ENCODE measurements around the gene PRADC1. TPM values are rescaled to one million over a fixed set of nuclear protein-coding genes. Genes with fewer than 3 reads are reported as not detected.

Gene PRADC1
- total and polyA plus RNA-seq, 5 experiments from 2014 or later: 7.8 to 38.8 (median 26.1) TPM

GRCh38 chr2:73244580-73244979 lies 11.5 kb upstream of the PRADC1 start:
- H3K4me1 Mint-ChIP-seq: peaks cover 4 to 28% (median 8%) of the 10 kb centered on the region in 4 donors
- no peaks in the 10 kb centered on the region for H3K27me3 Mint-ChIP-seq
- no peak overlapping the region for H3K4me3 Mint-ChIP-seq
- ATAC-seq (no peak), DNase-seq (no peak)
- no peaks in the 10 kb centered on the region for H3K9me3 Mint-ChIP-seq
- H3K27ac Mint-ChIP-seq: peak overlapping the region in 2 of 10 donors; percentile 3 to 49
- peaks cover 0 to 97% (median 28%) of the 10 kb centered on the region in 3 donors for H3K36me3 Mint-ChIP-seq
- POLR2A ChIA-PET: interaction anchor here (0.7 kb wide), 1 partner anchor 152 kb away, joined by 3 read pairs; no protein-coding TSS in a partner anchor

DNA sequence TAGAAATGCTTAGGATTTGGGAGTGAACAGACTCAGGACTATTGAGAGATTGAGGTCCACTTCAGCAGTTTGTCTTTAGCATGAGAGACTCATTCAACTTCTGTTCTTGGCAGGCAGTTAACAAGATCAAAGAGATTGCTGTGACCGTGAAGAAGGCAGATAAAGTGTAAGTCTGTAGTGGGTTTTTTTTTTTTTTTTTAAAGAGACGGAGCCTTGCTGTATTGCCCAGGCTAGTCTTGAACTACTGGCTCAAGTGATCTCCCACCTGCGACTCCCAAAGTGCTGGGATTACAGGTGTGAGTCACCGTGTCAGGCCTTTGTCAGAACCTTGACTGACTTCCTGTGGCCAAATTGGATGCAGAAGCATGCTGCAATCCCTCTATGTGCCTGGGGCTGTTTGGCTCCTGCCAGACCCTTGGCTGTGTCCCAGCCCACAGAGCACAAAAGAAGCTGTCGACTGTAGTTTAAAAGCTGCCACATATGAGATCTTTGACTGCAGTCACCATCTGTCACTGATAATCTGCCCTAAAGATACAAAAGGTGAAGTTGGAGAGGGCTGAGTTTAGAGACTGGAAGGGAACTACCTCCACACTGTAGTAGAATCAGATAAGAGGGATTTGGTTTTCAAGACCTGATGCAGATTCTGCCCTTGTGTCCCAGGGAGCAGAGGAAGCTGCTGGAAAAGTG lies 11.0 kb upstream of the PRADC1 start:
- no peak for ATAC-seq
- Mint-ChIP-seq H3K27ac (peak overlapping the region in 3 of 10 donors; percentile 34 to 49 (median 49)), H3K9me3 (no peaks in the 10 kb centered on the region), H3K36me3 (peaks cover 0 to 96% (median 26%) of the 10 kb centered on the region in 3 donors), H3K4me1 (peaks cover 7 to 34% (median 11%) of the 10 kb centered on the region in 4 donors), H3K27me3 (no peaks in the 10 kb centered on the region), H3K4me3 (no peak overlapping the region)
- POLR2A ChIA-PET: interaction anchor here (0.7 kb wide), 1 partner anchor 152 kb away, joined by 3 read pairs; no protein-coding TSS in a partner anchor
- DNase-seq: no peak

- POLR2A ChIA-PET: interaction anchor here (0.6 kb wide), 1 partner anchor 163 kb away, joined by 5 read pairs; no protein-coding TSS in a partner anchor
- Mint-ChIP-seq H3K27ac (peak overlapping the region in 3 of 10 donors; percentile 6 to 76 (median 22)), H3K9me3 (no peaks in the 10 kb centered on the region), H3K36me3 (peaks cover 0 to 73% (median 7%) of the 10 kb centered on the region in 3 donors), H3K27me3 (no peaks in the 10 kb centered on the region), H3K4me1 (peaks cover 21 to 56% (median 45%) of the 10 kb centered on the region in 4 donors), H3K4me3 (no peak overlapping the region)
- ATAC-seq (no peak), DNase-seq (no peak)
Observed at GRCh38 chr2:73239776-73240175, 6.7 kb upstream of the PRADC1 start.

DNA sequence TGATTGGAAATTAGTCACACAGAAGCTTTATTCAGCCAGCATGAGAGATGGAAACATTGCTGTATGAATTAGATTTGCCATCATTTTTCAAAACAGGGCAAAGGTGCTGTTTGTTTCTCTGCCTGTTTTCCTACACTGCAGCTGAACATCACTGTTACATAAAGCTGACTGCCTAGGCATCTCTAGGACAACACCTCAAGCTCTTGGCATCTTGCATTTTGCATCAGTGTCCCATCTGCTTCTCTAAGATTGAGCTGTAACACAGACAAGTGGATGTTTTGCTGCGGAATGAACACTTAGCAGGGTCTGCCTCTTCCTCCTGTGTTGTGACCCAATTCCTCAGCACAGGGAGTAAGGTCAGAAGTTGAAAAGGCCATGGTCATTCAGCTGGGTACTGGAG lies 5.9 kb upstream of the PRADC1 start:
- H3K4me1 Mint-ChIP-seq: peaks cover 23 to 60% (median 48%) of the 10 kb centered on the region in 4 donors
- DNase-seq (no peak), ATAC-seq (no peak)
- POLR2A ChIA-PET: no interaction called here
- peak overlapping the region in 6 of 10 donors; percentile 15 to 76 (median 52) for H3K27ac Mint-ChIP-seq
- H3K36me3 Mint-ChIP-seq: peaks cover 0 to 65% (median 6%) of the 10 kb centered on the region in 3 donors
- H3K4me3 Mint-ChIP-seq: no peak overlapping the region
- no peaks in the 10 kb centered on the region for H3K27me3 Mint-ChIP-seq
- H3K9me3 Mint-ChIP-seq: no peaks in the 10 kb centered on the region

GRCh38 chr2:73238149-73238548 lies 5.1 kb upstream of the PRADC1 start:
- POLR2A ChIA-PET: no interaction called here
- Mint-ChIP-seq H3K27me3 (no peaks in the 10 kb centered on the region), H3K36me3 (peaks cover 0 to 59% (median 3%) of the 10 kb centered on the region in 3 donors), H3K9me3 (no peaks in the 10 kb centered on the region), H3K4me3 (peak overlapping the region in 1 of 10 donors; percentile 22), H3K4me1 (peaks cover 23 to 62% (median 48%) of the 10 kb centered on the region in 4 donors), H3K27ac (peak overlapping the region in 7 of 10 donors; percentile 15 to 78 (median 44))
- ATAC-seq: no peak
- DNase-seq: no peak

GRCh38 chr2:73237168-73237567 lies 4.1 kb upstream of the PRADC1 start:
- Mint-ChIP-seq H3K27me3 (no peaks in the 10 kb centered on the region), H3K9me3 (no peaks in the 10 kb centered on the region), H3K4me3 (peak overlapping the region in 3 of 10 donors; percentile 2 to 19 (median 5)), H3K4me1 (peaks cover 24 to 71% (median 52%) of the 10 kb centered on the region in 4 donors), H3K27ac (peak overlapping the region in 8 of 10 donors; percentile 0 to 73 (median 24)), H3K36me3 (peaks cover 0 to 49% (median 0%) of the 10 kb centered on the region in 3 donors)
- ATAC-seq (no peak), DNase-seq (no peak)
- POLR2A ChIA-PET: no interaction called here

DNA sequence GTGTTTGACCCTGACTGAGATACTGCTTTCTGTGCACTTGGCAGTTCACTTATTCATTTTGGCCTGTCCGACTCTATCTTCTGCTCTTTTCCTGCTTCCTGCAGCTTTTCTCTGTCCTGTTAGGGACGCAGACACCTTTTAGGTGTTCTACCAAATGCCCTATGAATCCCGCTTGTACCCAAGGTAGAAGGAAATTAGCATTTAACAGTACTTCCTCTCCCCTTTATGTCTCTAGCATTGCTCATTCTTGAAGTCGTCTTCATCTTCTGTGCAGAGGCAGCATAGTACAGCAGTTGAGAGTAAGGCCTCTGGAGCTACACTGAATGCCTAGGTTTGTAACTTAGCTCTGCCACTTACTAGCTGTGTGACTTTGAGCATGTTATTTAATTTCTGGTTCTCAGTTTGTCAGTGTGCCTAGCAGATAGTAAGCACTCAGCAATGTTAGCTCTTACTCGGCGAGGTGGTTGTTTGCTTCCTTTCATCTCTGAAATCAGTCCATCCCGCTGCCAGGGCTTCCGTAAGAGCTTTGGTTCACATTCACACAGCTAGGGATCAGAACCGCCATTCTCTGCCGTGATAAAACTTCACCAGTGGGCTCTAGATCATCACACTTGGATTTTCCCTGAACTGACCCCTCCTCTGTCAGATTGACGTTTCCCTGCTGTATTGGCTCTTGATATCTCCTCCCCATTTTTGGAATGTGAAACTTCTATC lies 2.4 kb upstream of the PRADC1 start:
- no peaks in the 10 kb centered on the region for H3K9me3 Mint-ChIP-seq
- H3K36me3 Mint-ChIP-seq: peaks cover 0 to 34% (median 0%) of the 10 kb centered on the region in 3 donors
- no peaks in the 10 kb centered on the region for H3K27me3 Mint-ChIP-seq
- ATAC-seq: no peak
- peak overlapping the region; percentile 90 to 99 (median 97) for H3K4me3 Mint-ChIP-seq
- peaks cover 27 to 71% (median 51%) of the 10 kb centered on the region in 4 donors for H3K4me1 Mint-ChIP-seq
- peak overlapping the region; percentile 91 to 98 (median 97) for H3K27ac Mint-ChIP-seq
- no peak for DNase-seq
- POLR2A ChIA-PET: interaction anchor here (0.7 to 4.9 kb wide), 7 partner anchors 17 to 1344 kb away, joined by 4 to 37 read pairs (median 11); partner anchors contain the start of genes ALMS1 and FBXO41

DNA sequence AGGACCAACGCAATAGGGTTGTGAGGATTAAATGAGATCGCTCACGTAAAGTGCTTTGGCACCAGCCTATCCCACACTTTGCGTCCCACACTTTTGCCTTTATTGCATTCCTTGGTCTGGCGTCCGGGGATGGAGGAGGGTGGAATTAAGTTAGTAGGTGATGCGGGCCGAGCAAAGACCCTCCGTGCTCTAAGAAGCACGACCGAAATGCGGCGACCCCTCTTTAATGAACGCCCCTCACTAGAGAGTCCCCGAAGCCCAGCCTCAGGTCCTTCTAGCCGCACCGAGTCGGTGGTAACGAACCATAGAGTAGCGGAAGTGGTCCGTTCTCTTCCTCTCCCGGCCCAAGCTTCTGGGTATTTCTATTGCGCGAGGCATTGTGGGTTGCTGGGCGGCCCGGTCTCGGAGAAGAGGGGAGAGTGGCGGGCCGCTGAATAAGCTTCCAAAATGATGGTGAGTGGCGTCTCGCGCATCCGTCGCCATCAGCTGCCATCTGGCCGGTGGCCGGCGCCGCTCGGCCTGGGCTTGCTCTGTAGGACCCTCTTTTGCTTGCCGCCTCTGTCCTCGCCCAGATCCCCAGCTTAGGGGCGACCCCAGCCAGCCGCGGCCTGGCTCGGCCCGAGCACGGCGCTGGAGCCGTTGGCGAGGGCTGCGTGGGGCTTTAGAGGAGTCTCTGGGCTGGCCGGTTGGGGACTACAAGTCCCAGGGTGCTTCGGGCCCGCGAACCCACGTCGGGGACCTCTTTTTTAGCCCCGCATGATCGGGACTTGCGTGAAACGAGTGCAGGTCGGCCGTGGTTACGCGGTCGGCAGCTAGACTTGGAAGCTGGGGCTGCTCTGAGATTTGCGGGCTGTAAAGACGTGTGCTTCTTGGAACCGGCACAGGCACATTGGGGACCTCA lies 1.1 kb upstream of the PRADC1 start, which contains the start of gene CCT7:
TSS of gene CCT7 (plus strand) at position 377 of the 901 bp plus-strand sequence. CDS start at position 448, 71 bp downstream.
- Mint-ChIP-seq H3K36me3 (peaks cover 0 to 27% (median 0%) of the 10 kb centered on the region in 3 donors), H3K4me1 (peaks cover 27 to 59% (median 46%) of the 10 kb centered on the region in 4 donors), H3K4me3 (peak within 1 kb of the TSS; percentile 90 to 99 (median 97)), H3K27ac (peak within 1 kb of the TSS; percentile 91 to 98 (median 97)), H3K27me3 (no peaks in the 10 kb centered on the region), H3K9me3 (no peaks in the 10 kb centered on the region)
- DNase-seq (peak; percentile 63 to 94 (median 88)), ATAC-seq (peak; percentile 71 to 76)
- POLR2A ChIA-PET: interaction anchor here (0.8 to 4.9 kb wide), 20 partner anchors 9 to 1224 kb away, joined by 3 to 37 read pairs (median 6); partner anchors contain the start of genes ALMS1, EGR4, FBXO41 and INO80B

DNA sequence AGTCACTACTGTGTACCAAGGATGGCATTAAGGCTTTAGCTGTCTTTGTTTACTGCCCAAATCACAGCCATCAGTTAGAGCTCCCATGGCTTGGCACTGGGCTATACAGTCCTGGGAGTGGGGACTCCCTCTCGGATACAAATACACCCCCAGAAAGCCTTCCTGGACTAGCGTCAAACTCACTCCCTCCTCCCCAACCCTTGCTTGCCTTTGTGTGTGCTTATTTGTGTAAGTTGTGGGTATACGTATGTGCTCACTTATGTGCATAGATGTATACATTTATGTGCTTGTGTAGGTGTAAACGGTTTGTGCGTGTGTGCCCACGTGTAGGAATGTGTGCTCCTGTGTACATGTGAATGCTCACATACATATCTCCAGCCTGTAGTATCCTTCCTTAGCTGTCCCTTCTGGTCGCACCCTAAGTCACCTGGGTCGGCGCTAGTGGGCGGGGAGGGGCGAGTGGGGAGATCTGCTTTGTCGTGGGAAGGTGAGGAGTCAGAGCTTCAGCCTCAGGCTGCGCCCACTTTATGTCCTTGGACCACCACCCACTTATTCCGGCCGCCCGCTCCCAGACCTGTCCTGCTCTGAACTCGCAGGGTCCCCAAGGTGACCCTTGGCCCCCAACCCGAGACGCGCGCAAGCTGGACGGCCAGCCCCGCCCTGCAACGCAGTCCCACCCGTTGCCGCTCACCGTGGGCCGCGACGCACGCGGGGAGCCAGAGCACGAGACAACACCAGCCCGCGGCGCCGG lies 461 bp downstream of the PRADC1 start:
- Mint-ChIP-seq H3K4me3 (peak overlapping the region; percentile 90 to 99 (median 97)), H3K27me3 (no peaks in the 10 kb centered on the region), H3K4me1 (peaks cover 25 to 47% (median 35%) of the 10 kb centered on the region in 4 donors), H3K9me3 (no peaks in the 10 kb centered on the region), H3K36me3 (peaks cover 0 to 16% (median 0%) of the 10 kb centered on the region in 3 donors), H3K27ac (peak overlapping the region; percentile 58 to 98 (median 92))
- ATAC-seq: no peak
- POLR2A ChIA-PET: interaction anchor here (0.8 to 4.9 kb wide), 11 partner anchors 12 to 1226 kb away, joined by 3 to 37 read pairs (median 16); partner anchors contain the start of genes ALMS1, EGR4, FBXO41 and SFXN5
- peak in 2 of 10 donors; percentile 21 to 67 for DNase-seq

- Mint-ChIP-seq H3K4me1 (peaks cover 5 to 9% (median 7%) of the 10 kb centered on the region in 4 donors), H3K36me3 (peaks cover 0 to 18% (median 0%) of the 10 kb centered on the region in 3 donors), H3K9me3 (no peaks in the 10 kb centered on the region), H3K4me3 (no peak overlapping the region), H3K27me3 (no peaks in the 10 kb centered on the region), H3K27ac (peak overlapping the region in 2 of 10 donors; percentile 7 to 29)
- DNase-seq (no peak), ATAC-seq (no peak)
- POLR2A ChIA-PET: interaction anchor here (0.9 kb wide), 1 partner anchor 25 kb away, joined by 3 read pairs; no protein-coding TSS in a partner anchor
Observed at GRCh38 chr2:73228631-73229030, 4.4 kb downstream of the PRADC1 start.

DNA sequence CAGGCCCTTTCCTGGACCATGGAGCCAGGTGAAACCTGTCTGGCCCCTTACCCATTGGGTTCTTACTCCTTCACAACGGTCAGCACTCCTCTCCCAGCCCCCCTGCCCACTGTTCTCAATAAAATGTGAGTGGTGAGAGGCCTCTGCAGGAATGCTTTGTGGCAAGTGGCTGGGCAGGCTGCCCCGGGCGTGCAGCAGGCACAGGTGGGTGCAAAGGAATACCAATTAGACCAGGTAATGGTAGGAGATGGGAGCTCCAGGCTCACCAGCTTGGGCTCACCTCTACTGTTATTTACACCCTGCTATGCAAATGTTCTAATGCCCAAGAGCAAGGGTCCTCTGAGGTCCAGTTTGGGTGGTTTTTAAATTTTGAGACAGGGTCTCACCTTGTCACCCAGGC lies 6.0 kb downstream of the PRADC1 start:
- H3K27ac Mint-ChIP-seq: peak overlapping the region in 1 of 10 donors; percentile 14
- H3K36me3 Mint-ChIP-seq: peaks cover 0 to 34% (median 0%) of the 10 kb centered on the region in 3 donors
- no peak for ATAC-seq
- no peaks in the 10 kb centered on the region for H3K27me3 Mint-ChIP-seq
- POLR2A ChIA-PET: no interaction called here
- peaks cover 0 to 4% (median 0%) of the 10 kb centered on the region in 4 donors for H3K4me1 Mint-ChIP-seq
- no peak for DNase-seq
- H3K9me3 Mint-ChIP-seq: no peaks in the 10 kb centered on the region
- no peak overlapping the region for H3K4me3 Mint-ChIP-seq
